ENCODE data around the gene ATXN7. TPM values are rescaled to one million over a fixed set of nuclear protein-coding genes. Genes with fewer than 3 reads are reported as not detected.

ATXN7 gene
- total RNA-seq, 1 experiment from 2014 or later: 27.5 TPM

- intact Hi-C loops (cut with micrococcal nuclease): no loop called here
- Histone ChIP-seq H3K9ac (ENCODE audit: low read length) (no peak overlapping the region), H3K9me2 (ENCODE audit: insufficient read depth) (no peaks in the 10 kb centered on the region), H3K9me3 (ENCODE audit: control insufficient read depth in 1 of 2, insufficient read depth in 1 of 2, low read depth in 1 of 2, low read length in 2 of 2) (0 out of 4 replicates have a peak, but pooled peaks cover 0 to 5% of the 10 kb centered on the region in 2 experiments), H3K36me3 (ENCODE audit: control insufficient read depth in 1 of 2, insufficient read depth in 2 of 2, low read length in 2 of 2) (no peaks in the 10 kb centered on the region), H3K4me1 (ENCODE audit: control insufficient read depth in 1 of 2, insufficient read depth in 2 of 2, low read length in 2 of 2) (peaks cover 3 to 6% of the 10 kb centered on the region in 2 experiments; a peak in 3 of 4 replicates), H3K79me2 (ENCODE audit: insufficient read depth, low read length) (no peaks in the 10 kb centered on the region), H3K4me3 (replicated peaks in 1 of 2; ENCODE audit: low read depth in 1 of 2, low read length in 2 of 2) (no peak overlapping the region), H3K4me2 (ENCODE audit: low read length) (no peak overlapping the region), H3K27ac (ENCODE audit: low read depth, low read length) (no peak overlapping the region), H4K20me1 (ENCODE audit: insufficient read depth) (no peaks in the 10 kb centered on the region), H2AFZ (ENCODE audit: low read depth, low read length, poor library complexity, severe bottlenecking) (no peak overlapping the region), H3K27me3 (ENCODE audit: insufficient read depth, low read length) (peaks cover 18% of the 10 kb centered on the region)
- no peak for DNase-seq (ENCODE audit: low read depth, low spot score)
- BruUV-seq (replicated peaks): no TSS peak
- ChIA-PET RAD21 (ENCODE audit: low non-redundant PET in 1 of 2, low total read pairs in 2 of 2, uncharacterized antibody in 2 of 2, unreplicated experiment in 2 of 2) (no interaction called here), POLR2A (no interaction called here), CTCF (no interaction called here)
- ATAC-seq: no peak
- TF ChIP-seq EZH2 (IDR thresholded peaks at IDR 0.05): no peak
Observed at GRCh38 chr3:64033069-64033468, 169.4 kb downstream of the ATXN7 start.

GRCh38 chr3:64037084-64037483 lies 173.4 kb downstream of the ATXN7 start:
- H3K79me2 ChIP-seq (ENCODE audit: insufficient read depth, low read length): no peaks in the 10 kb centered on the region
- intact Hi-C loops (cut with micrococcal nuclease): no loop called here
- H3K9me3 ChIP-seq (ENCODE audit: control insufficient read depth in 1 of 2, insufficient read depth in 1 of 2, low read depth in 1 of 2, low read length in 2 of 2): 0 out of 4 replicates have a peak, but pooled peaks cover 0 to 5% of the 10 kb centered on the region in 2 experiments
- no peak overlapping the region for H3K9ac ChIP-seq (ENCODE audit: low read length)
- no peaks in the 10 kb centered on the region for H4K20me1 ChIP-seq (ENCODE audit: insufficient read depth)
- no peaks in the 10 kb centered on the region for H3K9me2 ChIP-seq (ENCODE audit: insufficient read depth)
- no peaks in the 10 kb centered on the region for H3K4me1 ChIP-seq (ENCODE audit: control insufficient read depth in 1 of 2, insufficient read depth in 2 of 2, low read length in 2 of 2)
- no TSS peak for BruUV-seq (replicated peaks)
- H3K27ac ChIP-seq (ENCODE audit: low read depth, low read length): no peak overlapping the region
- ChIA-PET CTCF (no interaction called here), POLR2A (no interaction called here), RAD21 (ENCODE audit: low non-redundant PET in 1 of 2, low total read pairs in 2 of 2, uncharacterized antibody in 2 of 2, unreplicated experiment in 2 of 2) (no interaction called here)
- no peak overlapping the region for H3K4me3 ChIP-seq (replicated peaks in 1 of 2; ENCODE audit: low read depth in 1 of 2, low read length in 2 of 2)
- H3K36me3 ChIP-seq (ENCODE audit: control insufficient read depth in 1 of 2, insufficient read depth in 2 of 2, low read length in 2 of 2): no peaks in the 10 kb centered on the region
- H3K4me2 ChIP-seq (ENCODE audit: low read length): no peak overlapping the region
- no peak for DNase-seq (ENCODE audit: low read depth, low spot score)
- no peak overlapping the region for H2AFZ ChIP-seq (ENCODE audit: low read depth, low read length, poor library complexity, severe bottlenecking)
- ATAC-seq: no peak
- H3K27me3 ChIP-seq (ENCODE audit: insufficient read depth, low read length): peaks cover 32% of the 10 kb centered on the region
- TF ChIP-seq EZH2phosphoT487 (IDR thresholded peaks at IDR 0.05; ENCODE audit: borderline replicate concordance): no peak
- no peak for TF ChIP-seq POLR2AphosphoS5 (IDR thresholded peaks at IDR 0.05; ENCODE audit: low read depth, low read length)
- no peak for TF ChIP-seq ELF1 (IDR thresholded peaks at IDR 0.05; ENCODE audit: borderline replicate concordance, low read depth)
- TF ChIP-seq EZH2 (IDR thresholded peaks at IDR 0.05): no peak
- no peak for TF ChIP-seq EGR1 (IDR thresholded peaks at IDR 0.05; ENCODE audit: low read depth)
- no peak for TF ChIP-seq RAD21 (IDR thresholded peaks at IDR 0.05; ENCODE audit: low read depth)
- TF ChIP-seq YY1 (IDR thresholded peaks at IDR 0.05; ENCODE audit: extremely low read depth, insufficient replicate concordance, low read depth, low read length): no peak
- no peak for TF ChIP-seq FOSL1 (IDR thresholded peaks at IDR 0.05; ENCODE audit: low read depth)
- TF ChIP-seq POLR2A (IDR thresholded peaks at IDR 0.05; ENCODE audit: borderline replicate concordance, extremely low read depth, insufficient read depth, insufficient read length): no peak
- TF ChIP-seq ZNF274 (IDR thresholded peaks at IDR 0.05; ENCODE audit: low read depth, low read length): no peak
- TF ChIP-seq CEBPB (IDR thresholded peaks at IDR 0.05; ENCODE audit: low read depth): no peak
- no peak for TF ChIP-seq TCF7L2 (IDR thresholded peaks at IDR 0.05; ENCODE audit: borderline replicate concordance, extremely low read depth, insufficient read depth, insufficient read length)
- TF ChIP-seq CTCF (IDR thresholded peaks at IDR 0.05 in 2 of 3, conservative IDR thresholded peaks at IDR 0.05 in 1 of 3; ENCODE audit: borderline replicate concordance in 1 of 3, insufficient read depth in 1 of 3, low read depth in 2 of 3, low read length in 2 of 3): no peak
- TF ChIP-seq ATF3 (IDR thresholded peaks at IDR 0.05): no peak
- no peak for TF ChIP-seq CBX3 (IDR thresholded peaks at IDR 0.05; ENCODE audit: low read depth)
- no peak for TF ChIP-seq ZFX (IDR thresholded peaks at IDR 0.05)
- TF ChIP-seq ZBTB33 (IDR thresholded peaks at IDR 0.05; ENCODE audit: extremely low read depth, insufficient replicate concordance, low read length): no peak
- no peak for TF ChIP-seq SIN3A (IDR thresholded peaks at IDR 0.05; ENCODE audit: low read depth)
- TF ChIP-seq MAX (IDR thresholded peaks at IDR 0.05): no peak

All from HCT116 (cell line).